Stimulated activated naive CD8-positive, alpha-beta T cell treated with anti-CD3 and anti-CD28 coated beads, Interleukin-15, amount 100 ng/mL, for 72 hours (primary cell): Measurements from ENCODE around the gene INPP5D.

Experiments used
- ATAC-seq: fragments of 150-1000 bp; cut with Tn5 transposase; 2 replicates; pipeline ENCODE4 v1.10.0; 2021; ENCODE audit warnings: mild to moderate bottlenecking, moderate library complexity
- DNase-seq, 2 donors: peaks; one replicate each; pipeline ENCODE4 v3.0.0; 2021 to 2022
- H3K27ac Mint-ChIP-seq, 2 donors: one replicate each; pipeline ENCODE4 v1.8.0; 2022; ENCODE audit warnings: mild to moderate bottlenecking in 2 of 2, mixed read lengths in 2 of 2, moderate library complexity in 2 of 2
- H3K27me3 Mint-ChIP-seq: one replicate; pipeline ENCODE4 v1.8.0; 2022; ENCODE audit warnings: mixed read lengths
- H3K4me1 Mint-ChIP-seq: one replicate; pipeline ENCODE4 v1.8.0; 2022; ENCODE audit warnings: mild to moderate bottlenecking, mixed read lengths
- H3K4me3 Mint-ChIP-seq, 2 donors: one replicate each; pipeline ENCODE4 v1.8.0; 2022; ENCODE audit warnings: mild to moderate bottlenecking in 2 of 2, mixed read lengths in 2 of 2, moderate library complexity in 1 of 2
- H3K9me3 Mint-ChIP-seq, 2 donors: one replicate each; pipeline ENCODE4 v1.8.0; 2022; ENCODE audit warnings: mixed read lengths in 2 of 2

INPP5D gene

DNA sequence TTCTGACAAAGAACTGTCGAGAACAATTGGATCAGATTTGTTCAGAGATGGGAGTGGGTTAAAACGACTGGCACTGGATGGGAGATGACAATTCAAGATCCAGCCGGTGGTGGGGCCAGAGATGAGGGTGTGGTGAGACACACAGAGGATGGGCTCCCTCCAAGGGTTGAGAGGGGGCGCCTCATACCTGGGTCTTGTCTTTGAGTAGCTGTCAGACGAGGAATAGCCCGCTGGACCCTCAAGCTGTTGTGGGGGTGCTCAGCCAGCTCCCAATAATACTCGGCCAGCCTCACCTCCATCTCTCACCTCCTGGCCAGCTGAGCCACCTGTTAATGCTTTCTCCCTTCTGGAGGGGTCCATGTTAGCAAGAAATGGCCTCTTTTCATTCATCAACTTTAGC is 14.0 kb downstream of the INPP5D start:
- DNase-seq: peak in 1 of 2 donors; percentile 7
- H3K9me3 Mint-ChIP-seq: peaks cover 0 to 5% of the 10 kb centered on the region in 2 donors
- no peak overlapping the region for H3K4me3 Mint-ChIP-seq
- peaks cover 28% of the 10 kb centered on the region for H3K4me1 Mint-ChIP-seq
- no peaks in the 10 kb centered on the region for H3K27me3 Mint-ChIP-seq
- no peak overlapping the region for H3K27ac Mint-ChIP-seq
- ATAC-seq: no peak

DNA sequence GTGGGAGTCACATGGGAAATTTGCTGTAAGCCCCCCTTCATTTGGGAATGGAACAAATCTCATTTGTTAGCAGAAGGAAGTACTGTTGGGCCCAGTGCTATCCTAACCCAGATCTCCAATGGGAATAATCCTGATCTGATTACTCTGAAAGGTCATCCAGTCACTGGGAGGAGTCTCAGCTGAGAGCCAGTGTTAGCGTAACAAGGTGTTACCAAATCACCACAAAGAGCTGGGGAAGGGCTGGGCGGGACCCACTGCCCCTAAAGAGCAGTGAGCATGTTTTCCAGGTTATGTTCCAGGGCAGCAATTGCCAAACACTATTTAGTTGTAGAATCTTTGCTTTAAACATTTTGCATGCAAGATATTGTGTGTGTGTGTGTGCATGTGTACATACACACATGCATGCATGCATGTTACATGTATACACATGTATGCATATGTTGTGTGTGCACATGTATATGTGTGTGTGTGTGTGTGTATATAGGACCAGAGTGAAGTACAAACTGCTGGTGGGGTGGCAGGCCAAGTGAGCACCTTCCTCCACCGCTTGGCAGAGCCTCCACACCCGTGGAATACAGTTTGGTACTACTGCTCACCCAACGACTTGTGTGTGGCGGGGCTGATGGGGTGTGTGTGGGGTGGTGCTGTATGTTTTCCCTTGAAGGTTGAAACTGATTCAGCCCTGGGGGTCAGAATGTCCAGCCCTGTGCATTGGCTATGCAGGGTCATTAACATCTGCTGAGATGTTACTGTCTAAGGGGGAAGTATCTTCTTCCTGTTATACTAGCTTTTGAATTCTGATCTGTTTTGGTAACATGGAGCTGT is 15.2 kb downstream of the INPP5D start:
- H3K4me3 Mint-ChIP-seq: no peak overlapping the region
- peaks cover 33% of the 10 kb centered on the region for H3K4me1 Mint-ChIP-seq
- peak in 1 of 2 donors; percentile 7 for DNase-seq
- ATAC-seq: peak; percentile 50
- H3K27me3 Mint-ChIP-seq: no peaks in the 10 kb centered on the region
- H3K9me3 Mint-ChIP-seq: peaks cover 0 to 5% of the 10 kb centered on the region in 2 donors
- H3K27ac Mint-ChIP-seq: no peak overlapping the region

DNA sequence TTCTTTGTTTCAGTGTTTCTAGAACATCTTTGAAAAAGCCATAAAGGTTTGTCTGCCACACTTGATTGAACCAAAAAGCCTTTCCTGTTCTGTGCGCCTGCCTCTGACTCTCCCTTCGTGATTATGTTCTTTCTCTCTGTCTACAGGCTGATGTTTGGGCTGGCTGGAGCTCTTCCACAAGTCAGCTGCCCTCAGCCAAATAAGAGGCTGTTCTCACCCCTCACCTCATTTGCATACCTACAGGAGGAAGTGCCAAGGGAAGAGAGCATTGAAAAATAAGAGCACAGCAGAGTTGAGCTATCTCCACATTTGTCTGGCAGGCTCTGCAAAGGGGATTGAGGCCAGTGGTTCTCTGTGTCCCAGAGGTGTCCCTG is 15.8 kb downstream of the INPP5D start:
- no peak for DNase-seq
- Mint-ChIP-seq H3K4me1 (peaks cover 33% of the 10 kb centered on the region), H3K27me3 (no peaks in the 10 kb centered on the region), H3K9me3 (peaks cover 0 to 5% of the 10 kb centered on the region in 2 donors), H3K4me3 (no peak overlapping the region), H3K27ac (no peak overlapping the region)
- peak; percentile 59 for ATAC-seq

DNA sequence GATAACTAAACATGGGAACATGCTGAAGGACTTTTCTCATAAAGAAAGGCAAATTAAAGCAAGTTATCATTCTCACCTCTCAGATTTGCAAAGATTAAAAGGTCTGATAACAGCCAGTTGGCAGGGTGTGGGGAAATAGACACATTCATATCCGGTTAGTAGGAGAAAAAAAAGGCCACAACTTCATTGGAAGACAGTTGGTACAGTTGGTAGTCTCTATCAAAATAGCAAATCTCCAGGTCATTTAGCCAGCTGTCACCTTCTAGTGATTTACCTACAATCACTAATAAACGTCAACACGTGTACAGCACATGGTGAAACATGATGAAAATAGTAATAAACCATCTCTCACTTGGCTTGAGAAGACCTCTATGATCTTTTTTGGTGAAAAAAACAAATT is 16.6 kb downstream of the INPP5D start:
- H3K4me1 Mint-ChIP-seq: peaks cover 39% of the 10 kb centered on the region
- ATAC-seq: no peak
- H3K27ac Mint-ChIP-seq: no peak overlapping the region
- H3K9me3 Mint-ChIP-seq: peaks cover 0 to 2% of the 10 kb centered on the region in 2 donors
- no peaks in the 10 kb centered on the region for H3K27me3 Mint-ChIP-seq
- H3K4me3 Mint-ChIP-seq: no peak overlapping the region
- no peak for DNase-seq

DNA sequence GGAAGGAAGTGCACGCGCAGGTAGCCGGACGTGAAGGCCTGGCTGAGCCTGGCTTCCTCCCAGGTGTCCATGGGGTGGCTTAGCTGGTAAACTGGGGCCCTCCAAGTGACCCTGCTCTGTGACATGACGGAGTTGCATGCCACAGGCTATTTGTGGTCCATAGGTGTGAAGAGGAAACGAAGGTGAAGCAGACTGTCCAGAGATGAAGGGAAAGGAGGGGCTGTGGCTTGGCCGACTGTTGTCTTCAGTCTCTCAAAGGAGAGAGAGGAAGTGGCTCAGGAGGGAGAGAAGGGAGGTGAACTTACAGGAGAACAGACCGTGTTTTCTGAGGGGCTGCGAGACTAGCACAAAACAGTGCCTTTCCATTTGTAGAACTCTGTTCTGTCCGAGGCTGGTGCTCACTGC is 19.3 kb downstream of the INPP5D start:
- peaks cover 66% of the 10 kb centered on the region for H3K4me1 Mint-ChIP-seq
- peak overlapping the region; percentile 72 to 76 for H3K4me3 Mint-ChIP-seq
- DNase-seq: peak in 1 of 2 donors; percentile 43
- no peaks in the 10 kb centered on the region for H3K27me3 Mint-ChIP-seq
- H3K9me3 Mint-ChIP-seq: no peaks in the 10 kb centered on the region
- peak overlapping the region; percentile 74 to 77 for H3K27ac Mint-ChIP-seq
- ATAC-seq: peak; percentile 8

DNA sequence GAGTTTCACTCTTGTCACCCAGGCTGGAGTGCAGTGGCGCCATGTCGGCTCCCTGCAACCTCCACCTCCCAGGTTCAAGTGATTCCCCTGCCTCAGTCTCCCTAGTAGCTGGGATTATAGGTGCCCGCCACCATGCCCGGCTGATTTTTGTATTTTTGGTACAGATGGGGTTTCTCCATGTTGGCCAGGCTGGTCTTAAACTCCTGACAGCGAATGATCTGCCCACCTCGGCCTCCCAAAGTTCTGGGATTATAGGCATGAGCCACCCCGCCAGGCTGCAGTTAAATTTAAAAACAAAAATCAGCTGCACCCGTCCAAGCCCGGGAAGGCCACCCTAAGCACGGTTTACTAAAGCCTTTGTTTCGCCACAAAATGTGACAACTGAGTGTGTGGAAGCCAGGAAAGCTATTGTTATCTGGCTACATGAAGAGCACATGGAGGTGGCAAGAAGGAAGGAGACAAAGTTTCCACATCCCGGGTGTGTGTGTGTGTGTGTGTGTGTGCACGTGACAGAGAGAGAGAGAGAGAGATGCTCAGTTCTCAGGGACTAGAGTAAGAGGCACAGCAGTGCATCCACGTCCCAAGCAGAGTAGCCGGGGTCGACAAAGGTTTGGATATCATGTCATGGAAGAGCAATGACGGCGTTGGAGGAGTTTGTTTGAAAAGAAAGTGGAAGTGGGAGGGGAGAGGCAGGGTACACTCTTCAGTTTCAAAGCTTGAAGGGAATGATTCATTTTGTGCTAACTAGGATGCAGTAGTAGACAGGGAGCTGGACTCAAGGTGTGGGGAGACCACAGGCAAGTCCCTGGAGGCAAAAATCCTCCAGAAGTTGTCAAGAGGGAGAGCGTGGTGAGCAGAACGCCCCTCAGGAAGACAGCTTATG is 20.1 kb downstream of the INPP5D start:
- ATAC-seq: no peak

DNA sequence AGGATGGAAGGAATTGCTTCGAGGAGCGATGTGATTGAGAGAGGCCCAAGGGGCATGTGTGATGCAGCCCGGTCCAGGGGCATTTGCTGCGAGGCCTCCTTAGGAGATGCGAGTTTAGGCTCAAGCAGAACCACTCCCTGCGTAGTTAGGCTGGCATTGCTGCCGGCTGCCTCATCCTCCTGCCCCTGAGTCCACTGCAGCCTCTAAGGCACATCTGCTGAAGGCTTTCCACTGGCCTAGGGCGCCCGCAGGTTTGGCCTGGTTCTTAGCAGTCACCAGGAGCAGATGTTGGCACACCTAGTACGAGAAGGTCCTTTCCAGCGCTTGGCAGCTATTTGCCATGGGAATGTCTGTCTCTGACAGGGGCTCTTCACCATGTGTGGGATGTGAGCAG is 20.7 kb downstream of the INPP5D start:
- Mint-ChIP-seq H3K4me1 (peaks cover 80% of the 10 kb centered on the region), H3K27ac (peak overlapping the region; percentile 8 to 97), H3K27me3 (no peaks in the 10 kb centered on the region), H3K4me3 (peak overlapping the region; percentile 76 to 78), H3K9me3 (no peaks in the 10 kb centered on the region)
- DNase-seq (no peak), ATAC-seq (no peak)

More for the DNA sequence above, 20.1 kb downstream of the INPP5D start:
- H3K9me3 Mint-ChIP-seq: no peaks in the 10 kb centered on the region
- H3K27me3 Mint-ChIP-seq: no peaks in the 10 kb centered on the region
- peak overlapping the region in 1 of 2 donors; percentile 87 for H3K27ac Mint-ChIP-seq
- DNase-seq: peak in 1 of 2 donors; percentile 17
- H3K4me1 Mint-ChIP-seq: peaks cover 73% of the 10 kb centered on the region
- H3K4me3 Mint-ChIP-seq: peak overlapping the region; percentile 76 to 78

DNA sequence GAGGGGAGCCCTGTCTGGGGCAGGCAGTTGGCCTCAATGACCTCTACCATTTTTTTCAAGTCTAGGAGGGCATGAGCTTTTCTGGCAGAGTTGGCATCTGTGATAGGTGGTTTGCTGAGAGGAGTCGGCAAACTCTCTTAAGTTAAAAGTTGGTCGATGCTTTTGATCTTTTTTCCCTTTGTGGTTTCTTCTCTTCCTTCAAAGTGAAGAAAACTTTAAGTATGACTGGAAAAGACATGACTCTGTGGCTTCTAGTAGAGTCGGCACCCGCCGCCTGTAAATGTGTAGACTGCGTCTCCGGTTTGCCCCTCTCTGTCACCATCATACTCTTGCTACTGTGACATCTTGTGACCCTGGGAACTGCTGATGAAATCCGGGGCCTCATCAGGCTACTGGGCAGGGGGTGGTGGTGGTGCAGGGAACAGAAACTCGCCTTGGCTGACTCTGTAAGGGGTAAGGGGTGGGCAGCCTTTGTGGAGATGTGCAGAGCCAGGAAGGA is 21.1 kb downstream of the INPP5D start:
- ATAC-seq: peak; percentile 86
- Mint-ChIP-seq H3K9me3 (no peaks in the 10 kb centered on the region), H3K4me1 (peaks cover 84% of the 10 kb centered on the region), H3K4me3 (peak overlapping the region; percentile 76 to 78), H3K27ac (peak overlapping the region; percentile 94 to 97), H3K27me3 (no peaks in the 10 kb centered on the region)
- peak; percentile 45 to 84 for DNase-seq

DNA sequence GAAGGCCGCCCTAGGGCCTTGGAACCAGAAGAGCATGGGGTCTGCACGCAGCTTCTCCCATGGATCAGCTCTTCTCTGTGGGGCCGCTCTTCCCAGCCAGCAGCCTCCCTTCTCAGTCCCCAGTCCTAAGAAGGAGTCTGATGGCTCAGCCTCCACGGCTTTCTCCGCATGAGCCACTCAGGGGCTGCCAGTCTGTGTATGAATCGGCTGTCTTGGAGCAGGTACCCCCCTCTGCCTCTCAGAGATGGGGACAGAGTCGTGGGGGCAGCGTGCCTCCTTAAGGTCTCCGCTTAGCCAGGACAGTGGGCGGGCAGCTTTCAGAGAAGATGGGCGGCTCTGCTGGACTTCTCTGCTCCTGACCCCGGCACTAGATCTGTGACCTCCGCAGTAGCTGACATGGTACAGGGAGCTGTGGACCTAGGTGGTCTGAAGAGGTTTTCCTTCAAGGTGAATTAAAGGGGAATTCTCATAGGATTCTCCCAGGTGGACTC is 21.6 kb downstream of the INPP5D start:
- peak overlapping the region; percentile 76 to 78 for H3K4me3 Mint-ChIP-seq
- peaks cover 88% of the 10 kb centered on the region for H3K4me1 Mint-ChIP-seq
- DNase-seq: no peak
- peak overlapping the region; percentile 94 to 97 for H3K27ac Mint-ChIP-seq
- ATAC-seq: peak; percentile 6
- H3K9me3 Mint-ChIP-seq: no peaks in the 10 kb centered on the region
- no peaks in the 10 kb centered on the region for H3K27me3 Mint-ChIP-seq

DNA sequence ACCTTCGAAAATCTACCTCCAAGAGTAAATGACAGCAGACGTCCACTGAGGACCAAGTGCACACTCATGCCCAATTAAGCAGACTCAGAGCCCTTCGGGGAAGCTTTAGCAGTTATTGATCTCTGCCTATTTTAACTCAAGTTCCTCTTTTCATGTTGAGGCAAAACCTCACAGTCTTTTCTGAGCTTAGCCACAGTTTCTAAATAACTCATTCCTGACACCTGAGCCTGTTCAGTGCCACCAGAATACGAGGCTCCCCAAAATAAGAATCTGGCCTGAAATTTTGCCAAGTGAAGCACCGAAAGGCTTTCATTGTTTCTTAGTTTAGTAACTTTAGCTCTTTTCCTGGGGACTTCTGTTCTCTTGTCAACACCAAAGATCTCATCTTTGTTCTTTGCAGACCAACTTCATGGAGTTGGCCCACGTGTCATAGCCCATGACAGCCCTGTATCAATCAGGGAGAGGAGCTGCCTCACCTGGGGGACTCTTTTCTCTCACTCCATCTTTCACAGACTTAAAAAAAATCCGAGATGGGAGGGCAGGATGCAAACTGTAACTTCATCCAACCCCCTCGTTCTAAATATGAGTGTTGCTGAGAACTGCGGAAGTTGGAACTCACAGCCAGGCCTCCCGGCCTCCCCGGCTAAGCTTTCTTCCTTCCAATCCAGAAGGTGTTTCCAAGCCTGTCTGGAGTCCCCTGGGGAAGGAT is 22.2 kb downstream of the INPP5D start:
- Mint-ChIP-seq H3K9me3 (no peaks in the 10 kb centered on the region), H3K27ac (peak overlapping the region; percentile 94 to 97), H3K4me1 (peaks cover 91% of the 10 kb centered on the region), H3K4me3 (peak overlapping the region; percentile 76 to 78), H3K27me3 (no peaks in the 10 kb centered on the region)
- ATAC-seq (peak; percentile 65), DNase-seq (peak; percentile 38 to 48)

DNA sequence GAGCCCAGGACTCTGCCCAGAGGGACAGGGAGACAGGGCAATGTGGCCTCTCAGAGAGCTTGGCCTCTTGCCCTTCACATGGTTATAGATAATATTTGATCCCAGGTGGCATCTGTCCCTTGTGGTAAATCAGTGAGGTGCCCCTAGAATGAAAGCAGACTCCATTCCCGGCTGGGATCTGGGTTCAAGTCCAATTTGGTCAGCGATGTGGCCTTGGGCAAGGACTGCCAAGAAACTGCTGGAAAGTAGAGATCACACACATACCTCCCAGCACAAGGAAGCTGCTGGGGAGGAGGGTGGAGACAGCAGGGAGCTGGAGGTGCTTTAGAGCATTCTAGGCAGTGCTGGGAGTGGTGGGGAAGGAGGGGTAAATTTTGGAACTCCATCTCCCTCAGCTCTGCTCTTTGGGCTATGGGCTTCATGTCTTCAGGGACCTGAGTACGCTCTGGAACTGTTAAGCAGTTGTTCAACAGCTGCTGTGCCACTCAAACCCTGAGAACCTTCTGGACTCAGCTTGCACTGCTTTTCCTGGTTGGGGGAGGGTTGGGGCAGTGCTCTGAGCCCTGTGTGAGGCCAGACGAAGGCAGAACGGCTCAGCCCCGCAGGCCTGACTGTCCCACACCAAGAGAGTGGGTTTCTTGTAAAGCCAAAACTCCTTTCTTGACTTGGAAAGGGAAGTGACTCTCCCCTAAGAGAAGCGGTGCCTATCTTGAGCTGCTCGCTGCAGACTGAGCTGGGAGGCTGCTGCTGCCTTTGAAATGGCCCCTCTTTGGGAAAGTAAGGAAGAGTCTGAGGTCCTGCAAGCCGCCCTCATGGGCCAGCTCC is 23.0 kb downstream of the INPP5D start:
- peaks cover 84% of the 10 kb centered on the region for H3K4me1 Mint-ChIP-seq
- no peaks in the 10 kb centered on the region for H3K27me3 Mint-ChIP-seq
- H3K27ac Mint-ChIP-seq: peak overlapping the region; percentile 89 to 97
- no peaks in the 10 kb centered on the region for H3K9me3 Mint-ChIP-seq
- ATAC-seq (no peak), DNase-seq (peak in 1 of 2 donors; percentile 8)
- H3K4me3 Mint-ChIP-seq: peak overlapping the region; percentile 76 to 78

DNA sequence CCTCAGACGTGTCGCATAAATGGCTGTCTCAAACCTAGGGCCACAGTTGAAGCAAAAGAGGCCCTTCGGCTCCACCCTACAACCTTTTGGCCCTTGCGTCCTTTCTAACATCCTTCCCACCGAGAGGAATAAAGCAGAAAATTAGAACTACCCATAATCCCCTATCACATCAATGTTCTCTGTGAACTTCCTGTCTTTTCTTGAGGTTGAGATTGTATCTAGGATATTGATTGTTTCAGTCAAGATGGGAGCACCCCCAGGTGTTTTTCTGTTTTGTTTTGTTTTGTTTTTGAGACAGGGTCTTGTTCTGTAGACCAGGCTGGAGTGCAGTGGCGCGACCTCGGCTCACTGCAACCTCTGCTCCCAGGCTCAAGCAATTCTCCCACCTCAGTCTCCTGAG is 23.6 kb downstream of the INPP5D start:
- no peaks in the 10 kb centered on the region for H3K27me3 Mint-ChIP-seq
- H3K4me3 Mint-ChIP-seq: peak overlapping the region; percentile 76 to 78
- no peak for DNase-seq
- ATAC-seq: no peak
- peaks cover 81% of the 10 kb centered on the region for H3K4me1 Mint-ChIP-seq
- H3K27ac Mint-ChIP-seq: peak overlapping the region; percentile 84 to 92
- H3K9me3 Mint-ChIP-seq: no peaks in the 10 kb centered on the region

DNA sequence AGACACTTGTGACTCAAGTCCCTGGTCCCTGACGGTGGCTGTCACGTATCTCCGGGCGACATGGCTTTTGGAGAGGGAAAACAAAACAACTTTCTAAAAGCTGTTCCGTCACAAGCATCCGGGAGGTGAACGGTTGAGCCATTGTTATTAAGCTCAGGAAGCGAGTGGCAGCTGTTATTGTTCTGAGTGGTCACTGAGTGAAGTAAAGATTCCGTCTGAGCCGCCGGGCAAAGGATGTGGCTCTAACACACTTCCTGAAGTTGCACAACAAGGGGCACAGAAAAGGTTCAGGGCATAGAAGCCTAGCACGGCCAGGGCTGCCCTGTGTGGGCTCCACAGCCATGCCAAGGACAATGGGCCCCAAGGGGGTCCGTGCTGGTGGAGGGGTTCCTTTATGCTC is 24.3 kb downstream of the INPP5D start:
- H3K9me3 Mint-ChIP-seq: no peaks in the 10 kb centered on the region
- DNase-seq (peak in 1 of 2 donors; percentile 74), ATAC-seq (peak; percentile 60)
- peak overlapping the region; percentile 73 to 76 for H3K4me3 Mint-ChIP-seq
- peaks cover 74% of the 10 kb centered on the region for H3K4me1 Mint-ChIP-seq
- peak overlapping the region; percentile 84 to 92 for H3K27ac Mint-ChIP-seq
- H3K27me3 Mint-ChIP-seq: no peaks in the 10 kb centered on the region
